Neural progenitor cell (in vitro differentiated cells): Measurements from ENCODE around the gene PNPLA7.

ENCODE experiments used
- CTCF ChIP-seq: fragments of 200-600 bp; sonication (generic); IDR thresholded peaks from 2 replicates; pipeline ENCODE4 v1.5.1; 2017; ENCODE audit warnings: antibody characterized with exemption, mild to moderate bottlenecking
- EZH2 ChIP-seq: fragments of 200-600 bp; sonication (generic); IDR thresholded peaks from 2 replicates; pipeline ENCODE4 v1.6.1; 2017; ENCODE audit warnings: antibody characterized with exemption, mild to moderate bottlenecking, moderate library complexity
- EZH2phosphoT487 ChIP-seq: fragments of 200-600 bp; sonication (generic); IDR thresholded peaks from 2 replicates; pipeline ENCODE4 v1.6.1; 2017; ENCODE audit warnings: antibody characterized with exemption

GRCh38 chr9:137522746-137523455 is 27.3 kb downstream of the PNPLA7 start:
- TF ChIP-seq CTCF = no peak
- no peak for TF ChIP-seq EZH2phosphoT487
- no peak for TF ChIP-seq EZH2
